ENCODE results near the gene VDR.

DNA sequence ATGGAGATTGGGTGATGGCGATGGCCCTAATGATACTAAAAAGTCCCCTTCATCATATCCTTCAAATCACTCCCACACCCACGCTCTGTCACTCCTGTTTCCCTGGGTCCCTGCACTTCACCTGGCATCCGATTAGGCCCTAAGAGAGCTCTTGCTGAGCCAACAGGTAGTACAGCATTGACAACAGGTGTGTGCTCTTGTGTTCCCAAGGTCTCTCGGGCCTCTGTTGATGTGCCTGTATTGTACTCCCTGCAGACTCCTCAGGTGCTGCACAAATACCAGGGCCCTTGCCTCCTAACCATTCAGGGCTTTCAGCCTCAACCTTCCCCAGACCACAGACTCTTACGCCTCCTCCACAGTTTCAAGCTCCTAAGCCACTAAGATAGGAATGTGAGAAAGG lies 25.8 kb upstream of the VDR start:
- TF ChIP-seq EZH2 (IDR thresholded peaks at IDR 0.05; ENCODE audit: insufficient read depth, poor library complexity, severe bottlenecking): no peak
- no peak for TF ChIP-seq EZH2phosphoT487 (IDR thresholded peaks at IDR 0.05; ENCODE audit: insufficient read depth, low read depth)

All from GM23248 (cell line).